Endometrium (tissue), 2 donors: ENCODE measurements around the gene PURA.

Source experiments
- FAIRE-seq: peaks from 2 replicates; lab custom pipeline; 2012; peaks lifted over from hg19 to GRCh38; lab: Jason Lieb, UNC
- donor health status: control.
- donor health status: control.

Gene PURA

DNA sequence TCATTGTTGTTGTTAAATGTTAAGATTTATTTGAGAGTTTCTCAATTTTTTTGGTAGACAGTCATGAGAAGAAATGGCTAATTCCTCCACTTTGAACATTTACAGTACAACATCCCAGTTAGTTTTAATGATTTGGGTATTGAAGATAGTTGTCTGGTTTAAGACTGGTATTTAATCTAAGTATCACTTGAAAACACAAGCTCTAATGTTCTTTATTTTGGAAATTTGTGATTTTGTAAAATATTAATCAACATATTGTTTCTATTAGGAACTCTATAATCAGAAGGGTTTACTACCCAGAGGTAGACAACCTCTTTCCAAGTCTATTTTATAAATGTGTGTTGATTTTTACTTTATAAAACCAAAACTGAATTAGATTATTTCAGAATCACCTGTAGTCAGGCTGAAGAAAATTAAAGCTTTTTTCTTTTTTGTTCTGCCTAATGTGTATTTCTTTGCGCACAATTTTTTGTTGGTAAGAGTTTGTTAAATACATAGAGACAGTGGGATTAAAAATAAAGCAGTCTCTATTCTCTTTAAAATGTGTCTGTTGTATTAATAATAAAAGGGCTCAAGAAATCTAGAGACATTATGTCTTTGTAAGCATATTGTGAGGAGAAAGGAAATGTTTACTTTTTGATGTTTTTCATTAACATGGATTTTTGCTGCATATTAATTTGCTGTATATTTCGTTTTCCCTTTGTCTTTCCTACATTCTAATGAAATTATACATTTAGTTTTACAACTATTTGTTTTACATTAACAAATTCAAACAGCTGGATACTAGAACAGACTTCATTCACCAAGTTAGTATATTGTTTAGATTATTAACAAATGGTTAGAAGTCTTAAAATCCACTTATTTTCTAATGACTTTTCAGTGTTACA lies 3.9 kb upstream of the PURA start:
- FAIRE-seq = no peak

GRCh38 chr5:140110646-140110957 lies 3.3 kb upstream of the PURA start:
- FAIRE-seq = no peak

DNA sequence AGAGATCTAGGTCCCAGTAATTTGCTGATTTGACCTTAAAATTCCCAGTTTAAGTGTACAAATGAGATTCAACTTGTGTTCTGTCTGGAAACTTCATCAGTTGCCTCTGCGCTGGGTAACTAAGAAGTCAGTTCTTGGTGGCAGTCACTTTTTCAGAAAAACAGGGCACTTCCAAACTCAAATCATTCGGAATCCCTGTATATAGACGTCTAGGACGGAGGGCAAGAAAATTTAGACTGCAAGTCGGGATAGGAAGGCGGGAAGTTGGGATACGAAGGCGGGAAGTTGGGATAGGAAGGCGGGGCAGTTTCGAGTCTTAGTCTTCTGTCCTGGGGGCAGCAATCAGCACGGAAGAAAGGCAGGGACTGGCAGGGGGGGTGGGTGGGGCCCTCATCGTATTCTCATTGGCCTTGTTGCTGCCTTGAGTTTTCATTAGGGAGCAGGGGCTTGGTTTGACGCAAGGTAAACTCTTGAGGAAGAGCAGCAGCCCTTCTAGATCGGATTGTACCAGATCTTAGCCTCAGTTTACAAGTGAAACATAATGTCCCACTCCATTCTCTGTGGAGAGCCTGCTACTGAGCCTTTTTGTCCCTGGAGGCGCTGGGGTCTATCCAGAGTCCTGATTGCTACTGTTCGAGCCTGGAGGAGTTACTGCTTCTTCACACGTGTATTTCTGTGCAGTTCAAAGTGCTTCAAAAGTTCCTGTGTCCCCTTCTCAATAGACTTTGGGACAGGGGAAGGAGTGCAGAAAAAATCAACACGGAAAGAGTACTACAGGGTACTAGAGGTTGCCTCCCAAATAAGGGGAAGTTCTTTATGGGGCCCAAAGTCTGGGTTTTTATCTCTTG lies 2.7 kb upstream of the PURA start:
- no peak for FAIRE-seq

DNA sequence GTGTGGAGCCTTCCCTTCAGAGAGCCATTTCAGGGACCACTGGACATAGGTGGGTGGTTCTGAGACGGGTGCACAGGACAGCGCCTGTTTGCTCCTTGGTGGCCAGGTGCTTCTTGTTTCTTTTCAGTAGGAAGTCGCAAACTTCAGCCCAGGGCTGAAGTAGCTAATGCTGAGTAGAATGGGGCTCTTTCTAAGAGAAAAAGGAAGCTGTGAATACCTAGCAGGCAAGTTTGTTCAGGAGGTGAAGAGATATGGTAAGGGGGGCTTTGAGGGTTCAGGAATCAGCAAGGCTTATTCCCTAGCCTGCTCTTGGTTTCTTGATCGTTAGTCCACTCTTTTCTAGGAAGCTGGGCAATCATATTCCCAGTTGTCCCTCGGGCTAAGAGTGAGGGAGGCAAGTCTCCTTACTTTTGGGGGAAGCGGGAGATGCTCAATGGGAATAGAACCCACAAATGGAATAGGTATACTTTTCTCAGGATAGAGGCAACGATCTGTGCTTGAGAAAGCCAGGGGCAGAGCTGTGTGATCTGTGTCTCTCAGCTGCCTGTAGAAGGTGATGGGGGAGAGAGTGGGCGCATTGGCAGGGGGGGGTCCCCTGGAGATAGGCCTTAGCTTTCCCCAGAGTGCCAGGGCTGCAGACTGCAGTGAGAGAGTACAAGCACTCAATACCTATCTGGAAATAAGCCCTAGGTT lies 1.9 kb upstream of the PURA start:
- FAIRE-seq = no peak

- FAIRE-seq = no peak
These were observed 1.2 kb upstream of the PURA start for GRCh38 chr5:140112685-140113179.

DNA sequence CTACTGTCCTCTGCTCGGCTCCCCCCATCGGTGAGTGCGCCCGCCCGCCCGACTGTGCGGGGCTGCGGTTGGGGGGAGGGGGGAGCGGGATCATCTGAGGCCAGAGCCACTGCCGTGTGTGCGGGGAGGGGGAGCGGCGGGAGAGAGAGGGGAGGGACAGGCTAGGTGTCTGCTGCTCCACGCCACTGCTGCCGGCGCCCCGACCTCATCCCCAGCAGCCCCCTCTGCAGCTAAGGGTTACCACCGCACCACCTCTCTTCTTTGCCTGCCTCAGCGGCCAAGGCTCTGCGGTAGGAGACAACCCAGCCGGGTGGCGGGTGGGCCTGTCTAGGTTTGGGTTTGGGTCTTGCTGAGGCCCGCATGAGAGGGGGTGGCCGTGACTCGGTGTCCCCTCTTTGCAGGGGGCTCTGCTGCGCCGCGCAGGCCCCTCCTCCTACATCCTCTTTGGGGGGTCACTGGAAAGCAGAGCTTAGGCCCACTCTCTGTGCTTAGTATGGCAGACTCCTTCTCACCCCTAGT lies 670 bp upstream of the PURA start:
- FAIRE-seq = no peak

- FAIRE-seq = no peak
These were observed 654 bp downstream of the PURA start for GRCh38 chr5:140114341-140115185.

- FAIRE-seq = no peak
These were observed 1.2 kb downstream of the PURA start for GRCh38 chr5:140115186-140115500.

DNA sequence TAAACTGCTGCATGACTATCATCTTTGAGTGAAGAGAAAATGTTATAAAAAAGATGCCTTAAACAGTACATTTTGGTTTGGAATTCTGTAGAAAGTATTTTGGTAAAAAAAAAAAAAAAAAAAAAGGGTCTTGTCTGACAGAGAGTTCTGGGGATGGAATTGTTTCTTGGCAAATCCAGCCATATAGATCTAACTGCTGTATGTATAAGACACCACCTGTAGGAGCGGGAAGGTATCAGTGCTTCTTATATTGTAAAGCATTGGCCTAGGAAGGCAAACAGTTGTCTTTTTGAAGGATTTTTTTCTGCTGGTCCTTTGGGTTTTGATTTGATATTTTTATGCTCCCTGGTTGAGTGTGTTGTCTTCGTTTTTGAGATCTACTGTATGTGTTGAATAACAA lies 2.8 kb downstream of the PURA start:
- FAIRE-seq = no peak

DNA sequence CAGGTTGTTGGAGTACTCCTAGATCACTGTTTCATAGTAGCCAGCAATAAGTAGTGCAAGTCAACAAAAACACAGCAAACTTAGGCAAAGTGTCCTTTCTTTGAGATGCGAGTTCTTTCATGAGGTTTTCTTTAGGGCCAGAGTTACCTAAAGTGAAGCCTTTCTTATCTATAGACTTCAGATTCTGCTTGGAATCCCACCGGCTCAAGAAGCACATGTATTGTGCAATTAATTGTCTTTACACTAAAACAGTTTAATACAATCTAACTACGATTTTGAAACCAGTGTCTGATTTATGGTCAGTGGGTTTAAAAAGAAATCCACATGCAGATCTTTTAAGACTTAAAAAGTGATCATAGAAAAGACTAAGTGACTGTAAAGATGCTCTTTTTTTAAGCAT lies 3.6 kb downstream of the PURA start:
- no peak for FAIRE-seq

DNA sequence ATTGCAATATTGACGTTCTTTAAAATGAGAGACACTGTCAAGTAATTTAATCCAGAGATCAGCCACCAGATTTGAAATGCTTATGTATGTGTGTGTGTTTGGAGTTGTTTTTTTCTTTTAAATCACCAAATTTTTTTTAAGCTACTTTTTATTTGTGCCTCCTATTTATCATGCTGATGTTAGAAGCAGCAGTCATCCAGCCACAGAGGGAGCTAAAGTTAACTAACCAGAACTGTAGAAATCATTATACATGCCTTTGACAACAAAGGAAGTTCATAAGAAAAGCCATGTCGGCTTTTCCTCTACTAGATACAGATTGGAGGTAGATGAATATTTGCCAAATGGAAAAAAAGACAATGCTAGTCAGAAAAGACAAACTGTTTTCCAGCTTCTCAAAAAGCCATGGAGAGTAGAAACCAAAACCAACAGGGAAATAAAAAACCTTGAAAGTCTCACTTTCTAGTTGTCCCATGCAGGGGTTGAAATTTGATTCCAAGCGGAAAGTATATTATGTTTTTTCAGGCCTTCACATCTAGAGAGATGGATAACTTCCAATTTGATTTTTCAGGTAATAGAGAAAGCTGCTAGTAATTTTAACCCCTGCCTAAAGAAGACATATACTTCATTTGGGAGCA lies 4.5 kb downstream of the PURA start:
- no peak for FAIRE-seq

- no peak for FAIRE-seq
These were observed 11.7 kb downstream of the PURA start, which contains the start of gene IGIP for GRCh38 chr5:140125637-140126036. Gene IGIP, plus strand, starts transcription at chr5:140125937. Its CDS starts 2,540 bp downstream, at chr5:140128477.

GRCh38 chr5:140126315-140127012 lies 12.6 kb downstream of the PURA start:
- FAIRE-seq = no peak

DNA sequence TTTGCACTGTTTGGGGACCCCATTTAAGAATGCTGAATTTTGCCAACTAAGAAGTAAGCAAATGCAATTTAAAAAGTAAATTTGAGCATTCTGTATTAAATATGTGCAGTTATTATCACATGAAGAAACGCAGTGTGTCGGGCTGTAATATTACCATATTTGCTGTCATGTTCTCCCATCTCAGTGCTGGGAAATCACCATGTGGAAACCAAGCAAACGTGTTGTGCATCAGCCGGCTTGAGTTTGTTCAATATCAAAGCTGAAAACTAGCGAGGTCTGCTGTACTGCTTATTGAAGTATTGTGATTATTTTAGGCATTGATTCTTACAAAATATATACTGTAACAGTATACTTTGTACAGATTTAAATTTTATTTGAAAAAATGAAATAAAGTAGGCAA lies 14.5 kb downstream of the PURA start:
- no peak for FAIRE-seq

DNA sequence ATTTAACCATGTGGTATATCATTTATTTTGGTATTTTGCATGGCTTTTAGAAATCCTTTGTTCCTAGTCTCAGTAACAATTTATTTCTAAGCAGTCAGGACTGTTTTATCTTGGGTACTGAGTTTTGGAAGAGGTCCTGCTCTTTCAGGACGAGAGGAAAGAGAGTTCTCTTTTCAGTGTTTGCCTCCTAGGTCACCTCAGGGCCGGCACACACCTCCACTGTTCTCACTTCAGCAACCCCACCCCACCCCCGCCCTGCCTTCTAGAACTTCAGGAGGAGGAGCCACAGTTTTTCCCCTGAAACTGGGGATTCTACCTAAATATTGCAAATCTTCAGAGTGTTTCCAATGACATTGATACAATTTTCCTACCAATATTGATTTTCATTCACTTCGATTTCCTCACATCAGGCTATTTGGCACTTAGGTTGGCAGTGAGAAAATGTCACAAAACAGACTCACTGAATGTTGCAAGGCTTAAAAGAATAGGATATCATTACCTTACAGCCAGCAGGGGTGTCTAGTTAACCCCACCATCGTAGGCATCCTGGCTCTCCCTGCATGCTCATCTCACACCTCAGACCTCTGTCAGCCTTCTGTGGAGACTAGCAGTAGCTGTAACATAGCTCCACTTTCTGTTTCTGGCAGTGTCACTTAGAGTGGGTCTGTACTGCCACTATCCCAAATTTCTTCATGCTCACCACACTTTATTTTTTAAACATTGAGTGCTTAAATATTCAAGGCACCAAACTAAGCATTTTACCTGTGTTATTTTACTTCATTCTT lies 17.2 kb downstream of the PURA start:
- FAIRE-seq = no peak

DNA sequence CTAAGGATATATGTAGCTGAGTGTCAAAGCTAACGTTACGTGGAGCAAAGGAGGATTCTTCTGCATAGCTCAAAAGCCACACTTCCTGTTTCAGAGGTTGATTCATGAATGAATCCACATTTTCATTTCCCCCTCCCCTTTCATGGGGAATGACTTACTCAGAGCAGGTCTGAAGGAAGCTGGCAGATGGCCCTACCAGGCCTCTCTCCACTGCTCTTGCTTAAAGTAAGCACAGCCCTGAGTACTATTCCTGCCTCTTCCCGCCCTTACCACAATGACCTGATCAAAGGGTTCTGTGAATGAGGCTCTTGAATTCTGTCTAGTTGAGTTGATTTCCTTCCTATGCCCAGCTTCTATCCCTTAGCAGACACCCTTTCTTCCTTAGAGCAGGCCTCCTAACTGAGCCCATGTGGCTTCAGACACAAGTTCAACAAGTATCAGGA lies 18.1 kb downstream of the PURA start:
- no peak for FAIRE-seq

GRCh38 chr5:140133514-140134167 lies 19.7 kb downstream of the PURA start:
- no peak for FAIRE-seq

DNA sequence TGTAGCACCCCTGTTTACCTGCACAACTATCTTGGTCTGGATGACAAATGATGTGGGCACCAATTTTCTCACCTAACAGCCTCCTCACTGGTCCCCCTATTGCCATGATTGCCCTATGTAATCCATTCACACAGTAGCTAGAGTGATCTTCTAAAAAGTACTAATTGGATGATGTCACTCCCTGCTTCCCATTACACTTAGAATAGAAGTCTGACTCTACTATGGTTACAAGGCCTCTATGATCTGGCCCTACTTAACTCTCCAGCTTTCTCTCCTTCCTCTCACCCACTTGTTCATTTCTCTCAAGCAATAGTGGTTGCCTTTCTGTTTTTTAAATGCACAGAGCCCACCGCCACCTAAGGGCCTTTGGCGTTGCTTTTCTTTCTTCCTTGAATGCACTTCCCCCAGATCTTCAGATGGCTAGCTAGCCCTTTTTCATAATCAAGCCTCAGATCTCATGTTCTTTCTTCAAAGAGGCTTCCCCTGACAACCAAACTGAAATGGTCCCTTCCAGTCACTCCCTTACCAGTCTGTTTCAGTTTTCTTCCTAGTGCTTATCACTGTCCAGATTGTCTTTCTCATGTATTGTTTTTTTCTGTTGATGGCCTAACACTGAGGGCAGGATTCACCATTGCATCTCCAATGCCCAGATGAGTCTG lies 20.5 kb downstream of the PURA start:
- no peak for FAIRE-seq
